HG03066 (cell line): ENCODE data around the gene PDLIM7.
"Not testable (repeated sequence)": the region's sequence is repeated elsewhere in the genome, so short reads cannot be mapped to it uniquely, and the experiment has no call there.

Source experiments
- ATAC-seq: cut with Tn5 transposase; IDR thresholded peaks from one replicate; pipeline ENCODE4 v1.9.1; 2021; ENCODE audit warnings: low read depth; ENCODE audit not compliant: unreplicated experiment

PDLIM7 gene

DNA sequence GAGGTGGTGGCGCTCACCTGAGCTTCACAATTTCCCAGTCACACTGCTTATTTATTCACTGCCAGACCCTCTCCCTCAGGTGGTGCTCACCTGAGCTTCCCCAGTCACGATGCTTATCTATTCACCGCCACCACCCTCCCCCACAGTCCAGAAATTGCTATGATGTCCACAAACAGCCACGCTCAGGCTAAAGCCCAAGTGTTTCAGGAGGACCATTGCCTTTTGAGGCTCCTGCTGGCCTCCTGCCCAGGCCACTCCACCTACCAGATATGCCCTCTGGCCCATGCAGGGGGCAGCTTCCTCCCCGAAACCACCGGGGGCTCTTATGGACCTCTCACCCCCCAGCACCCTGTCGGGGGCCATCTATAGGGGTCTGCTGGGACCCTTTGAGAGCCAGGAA lies 4.6 kb downstream of the PDLIM7 start:
- no peak for ATAC-seq

DNA sequence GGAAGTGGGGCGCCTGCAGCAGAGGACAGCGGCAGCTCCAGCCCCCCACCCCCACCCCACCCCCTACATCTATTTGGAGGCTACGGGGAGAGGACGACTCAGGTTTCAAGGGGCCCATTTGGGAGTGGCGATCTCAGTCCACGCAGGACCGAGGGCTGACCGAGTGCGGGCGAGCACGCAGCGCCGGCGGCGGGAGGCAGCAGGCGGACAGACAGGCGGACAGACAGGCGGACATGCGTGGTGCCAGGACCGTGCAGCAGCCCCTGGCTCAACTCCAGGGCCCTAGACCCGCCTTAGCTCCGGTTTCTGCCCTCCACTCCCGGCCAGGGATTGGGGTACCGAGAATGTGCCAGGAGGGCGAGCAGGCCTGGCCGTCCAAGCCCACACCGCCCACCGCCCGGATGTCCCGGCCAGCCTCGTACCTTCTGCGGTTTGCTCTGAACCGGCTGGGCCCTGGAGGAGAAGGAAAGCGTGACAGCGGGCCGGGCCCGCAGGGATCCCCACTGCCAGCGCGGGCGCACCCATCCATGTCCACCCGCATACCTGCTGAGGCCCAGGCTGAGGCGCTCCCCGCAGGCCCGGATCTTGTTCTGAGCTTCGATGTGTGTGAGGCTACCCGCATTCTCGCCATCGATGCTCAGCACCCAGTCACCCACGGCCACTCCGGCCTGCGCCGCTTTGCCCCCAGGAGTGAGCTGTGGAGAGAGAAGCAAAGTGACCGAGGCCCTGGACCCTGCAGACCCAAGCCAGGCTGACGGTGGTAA lies 5.2 kb downstream of the PDLIM7 start:
- ATAC-seq = no peak

DNA sequence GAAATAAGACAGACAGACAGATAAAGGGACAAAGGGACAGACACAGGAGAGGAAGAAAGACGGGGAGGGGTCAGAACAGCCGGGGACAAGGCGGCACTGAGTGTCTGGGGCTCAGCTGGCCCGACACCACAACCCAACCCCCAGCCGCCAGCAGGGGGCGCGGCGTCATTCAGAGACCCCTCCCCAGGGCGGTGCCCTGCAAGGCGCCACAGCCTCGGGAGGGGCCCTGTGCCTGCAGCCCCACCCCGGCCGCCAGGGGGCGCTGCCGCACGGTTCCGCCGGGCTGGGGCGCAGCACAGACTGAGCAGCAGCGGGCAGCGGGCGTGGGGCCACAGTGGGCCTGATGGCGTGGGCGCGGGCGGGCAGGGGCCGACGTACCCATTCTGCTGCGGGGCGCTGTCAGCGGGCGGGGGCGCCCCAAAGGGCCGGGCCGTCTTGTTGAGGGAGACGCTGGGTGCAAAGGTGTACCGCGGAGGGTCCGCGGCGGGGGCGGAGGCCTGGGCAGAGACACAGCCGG lies 5.9 kb downstream of the PDLIM7 start:
- no peak for ATAC-seq

DNA sequence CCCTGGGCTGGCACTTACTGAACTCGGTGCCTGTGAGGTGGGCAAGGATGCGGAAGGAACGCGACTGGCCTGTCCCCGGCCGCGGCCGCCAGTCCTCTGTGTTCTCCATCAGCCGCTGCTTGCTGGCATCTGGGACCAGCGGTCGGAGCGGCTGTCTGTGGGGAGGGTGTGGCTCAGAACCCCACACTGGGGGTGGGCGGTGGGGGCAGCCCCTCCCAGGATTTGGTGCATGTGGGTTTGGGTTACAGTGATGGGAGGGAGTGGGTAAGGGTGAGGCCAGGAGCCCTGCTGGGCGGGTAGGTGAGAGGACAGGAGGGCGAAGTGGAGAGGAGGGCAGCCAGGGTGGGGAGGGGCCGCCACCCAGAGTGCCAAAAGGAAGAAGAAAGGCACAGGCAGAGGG lies 6.4 kb downstream of the PDLIM7 start:
- no peak for ATAC-seq

DNA sequence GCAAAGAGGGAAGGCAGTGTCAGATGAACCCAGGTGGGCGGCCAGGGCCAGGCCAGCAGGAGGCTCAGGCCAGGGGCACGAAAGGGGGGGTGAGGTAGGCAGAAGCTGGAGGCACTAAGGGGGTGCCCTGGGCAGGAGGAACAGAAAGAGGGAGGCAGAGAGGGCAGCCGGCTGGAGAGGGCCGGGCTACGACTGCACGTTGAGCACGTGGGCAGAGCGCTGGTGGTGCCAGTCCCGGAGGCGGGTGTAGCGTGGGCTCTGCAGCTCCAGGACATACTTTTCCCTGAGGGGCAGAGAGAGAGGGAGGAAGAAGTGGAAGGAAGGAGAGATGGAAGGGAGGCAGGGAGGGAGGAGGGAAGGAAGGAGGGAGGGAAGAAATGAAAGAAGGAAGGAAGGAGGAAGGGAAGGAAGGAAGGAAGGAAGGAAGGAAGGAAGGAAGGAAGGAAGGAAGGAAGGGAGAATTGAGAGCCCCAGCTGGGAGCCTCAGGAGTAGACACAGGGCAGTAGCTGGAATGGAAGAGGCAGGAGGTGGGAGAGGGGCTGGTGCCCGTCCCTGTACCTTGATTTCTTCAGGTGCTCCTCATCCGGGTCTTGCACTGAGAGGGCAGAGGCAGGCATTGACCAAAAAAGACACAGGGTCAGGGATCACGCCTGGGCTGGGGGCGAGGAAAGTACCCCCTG lies 7.0 kb downstream of the PDLIM7 start:
- no peak for ATAC-seq

DNA sequence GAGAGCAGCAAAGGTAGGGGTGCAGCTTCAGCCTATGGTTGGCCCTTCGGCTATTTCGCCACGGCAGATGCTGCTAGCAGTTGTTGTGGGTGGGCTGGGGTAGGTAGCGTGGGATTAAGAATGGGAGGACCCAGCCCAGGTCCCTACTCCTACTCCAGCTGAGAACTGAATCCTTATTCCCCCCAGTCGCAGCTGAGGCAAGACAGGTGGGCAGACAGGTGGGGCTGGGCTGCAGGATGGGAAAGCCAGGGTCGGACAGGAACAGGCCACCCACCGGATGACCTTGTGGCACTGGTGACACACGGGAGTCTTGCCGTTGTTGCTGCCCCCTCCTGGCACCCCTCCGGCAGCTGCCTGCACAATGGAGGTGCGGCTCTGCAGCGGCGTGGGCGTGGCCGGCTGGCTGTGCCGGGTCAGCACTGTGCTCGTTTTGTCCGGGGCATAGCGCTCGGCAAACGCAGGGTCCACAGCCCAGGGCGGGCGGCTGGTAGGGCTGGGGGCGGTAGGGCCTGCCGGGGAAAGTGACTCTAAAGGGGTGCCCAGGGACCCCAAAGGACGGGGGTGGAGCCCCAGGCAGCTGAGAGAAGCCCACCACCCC lies 8.2 kb downstream of the PDLIM7 start:
- ATAC-seq = no peak

DNA sequence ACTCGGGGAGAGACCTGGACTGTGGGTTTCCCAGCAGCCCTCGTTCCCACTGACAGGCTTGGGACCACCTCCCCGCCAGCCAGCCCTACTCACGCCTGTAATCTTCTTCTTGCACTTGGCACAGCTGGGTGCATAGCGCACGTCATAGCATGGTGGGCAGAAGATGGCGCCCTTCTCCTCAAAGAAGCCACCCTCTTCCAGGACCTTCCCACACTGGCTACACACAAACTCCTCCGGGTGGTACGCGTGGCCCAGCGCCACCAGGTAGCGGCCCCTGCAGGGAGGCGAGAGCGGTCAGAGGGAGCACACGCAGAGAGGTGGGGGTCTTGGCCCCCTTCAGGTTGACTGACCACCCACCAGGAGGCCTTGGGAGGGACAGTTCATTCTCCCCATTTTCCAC lies 9.4 kb downstream of the PDLIM7 start:
- ATAC-seq = no peak

DNA sequence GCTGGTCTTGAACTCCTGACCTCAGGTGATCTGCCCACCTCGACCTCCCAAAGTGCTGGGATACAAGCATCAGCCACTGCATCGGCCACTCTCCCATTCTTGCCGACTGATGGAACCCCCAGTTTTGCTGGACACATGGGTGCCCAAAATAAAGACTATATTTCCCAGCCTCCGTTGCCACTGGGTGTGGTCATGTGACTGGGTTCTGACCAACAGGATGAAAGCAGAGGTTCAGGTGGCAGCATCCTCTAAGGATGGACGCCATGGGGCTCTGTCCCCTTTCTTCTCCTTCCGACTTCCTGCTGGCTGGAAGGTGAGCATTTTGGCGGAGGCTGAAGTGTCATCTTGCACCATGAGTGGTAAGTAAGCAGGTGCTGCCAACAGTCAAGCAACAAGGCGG lies 10.3 kb downstream of the PDLIM7 start:
- ATAC-seq = no peak

DNA sequence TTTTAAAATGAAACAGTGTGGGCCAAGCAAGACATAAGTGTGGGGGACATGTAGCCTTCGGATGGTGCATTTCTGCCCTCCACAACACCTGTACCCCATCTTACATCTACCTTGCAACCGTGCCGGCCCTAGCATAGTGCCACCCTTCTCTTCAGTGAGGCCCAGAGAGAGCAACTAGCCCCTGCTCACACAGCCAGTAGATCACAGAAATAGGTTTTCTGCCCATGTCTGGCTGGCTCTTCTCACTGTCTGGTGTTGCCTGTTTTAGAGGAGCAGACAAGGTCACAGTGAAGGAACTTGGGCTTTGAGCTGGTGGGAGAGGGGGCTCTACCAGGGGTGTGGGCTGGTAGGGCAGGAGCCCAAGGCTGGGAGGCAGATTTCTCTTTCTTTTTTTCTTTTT lies 11.1 kb downstream of the PDLIM7 start:
- no peak for ATAC-seq

DNA sequence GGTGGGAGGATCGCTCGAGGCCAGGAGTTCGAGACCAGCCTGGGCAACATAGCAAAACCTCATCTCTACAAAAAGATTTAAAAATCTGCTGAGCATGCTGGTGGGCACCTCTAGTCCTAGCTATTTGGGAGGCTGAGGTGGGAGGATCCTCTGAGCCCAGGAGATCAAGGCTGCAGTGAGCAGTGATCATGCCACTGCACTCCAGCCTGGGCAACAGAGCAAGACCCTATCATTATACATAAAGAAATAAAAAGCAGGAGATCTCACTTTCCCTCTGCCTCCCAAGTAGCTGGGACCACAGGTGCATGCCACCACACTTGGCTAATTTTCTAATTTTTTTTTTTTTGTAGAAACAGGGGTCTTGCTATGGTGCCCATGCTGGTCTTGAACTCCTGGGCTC lies 11.7 kb downstream of the PDLIM7 start:
- not testable (repeated sequence) for ATAC-seq

DNA sequence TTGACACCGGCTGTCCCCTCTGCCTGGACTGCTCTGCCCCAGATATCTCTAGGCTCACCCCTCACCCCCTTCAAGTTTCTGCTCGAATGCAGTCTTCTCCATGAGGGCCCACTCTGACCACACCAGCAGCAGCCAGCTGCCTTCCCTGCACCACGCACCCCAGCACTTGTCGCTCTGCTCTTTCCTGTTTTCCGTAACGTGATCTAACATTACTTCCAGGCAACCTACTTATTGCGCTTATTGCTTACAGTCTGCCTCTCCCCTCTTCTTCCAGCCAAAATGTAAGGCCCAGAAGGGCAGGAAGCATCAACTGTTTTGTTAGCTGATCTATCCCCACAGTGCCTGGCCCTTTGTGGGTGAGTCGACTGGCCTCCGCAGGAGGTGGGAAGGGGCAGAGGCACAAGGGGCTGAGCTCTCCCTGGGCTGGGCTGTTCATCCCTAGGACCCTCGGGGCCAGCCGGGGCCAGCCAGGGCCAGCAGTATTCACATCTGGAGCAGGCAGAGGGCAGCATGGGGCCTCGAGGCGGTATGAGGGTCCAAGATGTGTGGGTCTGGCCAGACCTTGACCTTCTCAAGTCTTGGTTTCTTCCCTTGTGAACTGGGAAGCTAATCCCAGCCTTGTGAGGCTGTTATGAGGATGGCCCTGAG lies 12.4 kb downstream of the PDLIM7 start:
- no peak for ATAC-seq

DNA sequence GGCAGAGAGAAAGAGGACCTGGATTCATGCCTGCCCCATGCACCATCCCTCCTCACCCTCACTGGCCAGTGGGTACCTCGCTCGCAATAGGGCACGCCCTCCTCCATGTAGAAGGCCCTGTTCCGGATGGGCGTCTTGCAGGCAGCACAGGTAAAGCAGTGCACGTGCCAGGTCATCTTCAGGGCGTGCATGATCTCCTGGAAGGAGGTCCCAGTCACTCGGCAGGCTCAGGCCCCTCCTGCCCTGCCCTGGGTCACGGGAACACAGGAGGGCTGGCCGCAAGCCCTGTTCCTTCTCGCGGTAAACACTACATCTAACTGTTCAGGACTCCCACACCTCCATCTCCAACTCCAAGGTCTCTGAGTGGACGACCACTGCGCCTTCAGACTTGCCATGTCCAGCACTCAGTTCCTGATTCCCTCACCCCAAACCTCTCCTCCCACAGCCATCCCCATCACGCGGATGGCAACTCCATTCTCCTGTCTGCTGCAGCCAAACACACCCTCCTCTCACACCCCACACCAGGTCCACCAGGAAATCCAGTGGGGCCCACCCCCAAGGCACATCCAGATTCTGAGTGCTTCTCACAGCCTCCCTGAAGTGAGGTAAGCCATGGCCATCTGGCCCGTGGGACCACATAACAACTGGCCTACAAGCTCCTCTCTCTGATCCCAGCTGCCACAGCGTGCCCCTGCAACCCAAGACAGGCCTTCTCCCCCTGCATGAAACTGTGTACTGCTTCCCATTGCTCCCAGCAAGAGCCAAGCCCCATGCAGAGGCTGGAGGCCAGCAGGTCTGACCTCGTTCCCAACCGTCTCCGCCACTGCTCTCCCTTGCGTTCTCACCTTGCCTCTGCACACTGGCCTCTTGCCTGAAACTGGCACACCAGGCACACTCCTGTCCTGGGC lies 13.2 kb downstream of the PDLIM7 start:
- ATAC-seq = no peak

DNA sequence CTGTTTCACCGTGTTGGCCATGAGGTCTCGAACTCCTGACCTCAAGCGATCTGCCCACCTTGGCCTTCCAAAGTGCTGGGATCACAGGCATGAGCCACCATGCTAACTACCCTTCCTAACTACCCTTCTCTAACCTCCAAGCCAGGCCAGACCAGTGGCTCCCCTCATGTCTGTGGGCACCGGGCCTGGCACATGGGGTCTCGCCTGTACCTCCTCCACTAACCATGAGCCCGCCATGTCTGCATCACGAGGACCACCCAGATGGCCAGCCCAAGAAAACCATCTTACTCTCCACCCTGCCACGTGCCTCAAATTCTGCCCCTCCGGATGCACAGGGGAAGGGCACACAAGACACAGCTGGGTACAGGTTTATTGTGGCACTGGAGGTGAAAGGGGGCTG lies 14.4 kb downstream of the PDLIM7 start:
- no peak for ATAC-seq

DNA sequence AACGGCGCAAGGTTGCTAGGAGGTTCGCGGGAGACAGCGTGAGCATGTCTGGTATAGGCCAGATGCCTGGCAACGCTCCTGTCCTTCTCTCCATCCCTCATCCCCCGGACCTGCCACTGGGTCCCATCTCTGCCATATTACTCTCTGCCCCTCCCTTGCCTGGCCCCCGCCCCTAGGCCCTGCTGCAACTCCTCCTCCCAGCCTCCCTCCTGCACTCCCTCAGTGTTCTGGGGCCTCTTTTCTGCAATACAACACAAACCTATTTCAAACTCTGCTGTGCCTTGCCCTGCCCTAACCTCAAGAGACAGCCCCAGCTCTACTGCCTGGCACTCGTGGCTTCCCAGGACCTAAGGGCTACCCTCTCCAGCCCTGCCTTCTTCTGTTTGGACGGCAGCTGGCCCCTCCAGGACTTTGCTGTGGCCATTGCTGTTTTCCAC lies 15.0 kb downstream of the PDLIM7 start:
- no peak for ATAC-seq

DNA sequence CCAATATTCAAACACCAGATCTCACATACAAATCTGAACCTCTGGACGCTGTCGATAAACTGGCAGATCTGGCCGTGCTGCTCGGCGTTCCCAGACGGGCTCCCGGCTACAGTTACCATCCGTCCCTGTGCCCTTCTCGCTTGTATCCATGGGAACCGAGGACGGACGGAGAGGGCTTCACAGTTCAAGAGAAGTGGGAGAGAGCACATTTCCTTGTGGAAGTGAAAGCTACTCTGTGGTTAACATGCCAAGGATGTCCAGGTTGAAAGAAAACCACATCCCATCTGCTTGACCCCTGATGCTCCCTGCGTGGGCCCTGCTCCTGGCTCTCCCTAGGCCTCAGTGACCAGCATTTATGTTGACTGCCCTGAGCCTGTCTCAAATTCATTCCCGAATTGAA lies 17.6 kb downstream of the PDLIM7 start:
- no peak for ATAC-seq

DNA sequence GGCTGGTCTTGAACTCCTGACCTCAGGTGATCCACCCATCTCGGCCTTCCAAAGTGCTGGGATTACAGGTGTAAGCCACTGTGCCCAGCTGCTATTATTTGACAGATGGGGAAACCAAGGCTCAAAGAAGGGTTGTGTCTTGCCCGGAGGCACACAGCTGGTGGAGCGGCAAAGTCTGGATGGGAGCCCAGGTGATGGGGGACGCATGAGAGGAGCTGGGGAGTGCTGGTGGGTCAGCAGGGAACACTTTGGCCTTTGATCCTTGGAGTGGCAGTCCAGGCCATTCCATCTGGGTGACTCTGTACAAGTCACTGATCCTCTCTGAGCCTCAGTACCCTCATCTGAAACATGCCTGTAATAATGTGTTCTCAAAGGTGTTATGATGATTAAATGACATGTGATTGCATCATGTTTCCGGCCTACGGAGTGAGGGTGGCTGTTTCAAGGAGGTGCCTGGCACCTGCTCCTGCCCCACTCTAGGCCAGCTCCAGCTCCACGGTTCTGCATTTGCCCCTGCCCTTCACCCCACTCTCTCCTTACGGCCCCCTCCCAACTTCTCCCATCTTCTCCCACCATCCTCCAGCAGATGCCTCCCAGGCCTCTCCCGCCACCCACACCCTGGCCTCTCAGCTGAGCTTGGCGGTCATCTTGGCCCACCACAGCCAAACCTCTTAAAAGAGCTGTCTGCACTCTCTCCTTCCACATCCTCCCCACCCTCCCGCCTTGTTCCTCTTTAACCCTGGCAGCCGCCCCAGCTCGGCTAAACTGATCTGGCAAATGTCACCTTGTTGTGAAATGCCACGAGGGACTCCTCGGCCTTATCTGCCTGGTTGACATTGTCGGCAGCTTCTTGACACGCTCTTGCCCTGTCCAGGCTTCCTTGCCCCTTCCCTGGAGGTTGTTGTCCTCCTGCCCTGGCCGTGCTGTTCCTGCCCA lies 18.4 kb downstream of the PDLIM7 start:
- ATAC-seq = no peak

DNA sequence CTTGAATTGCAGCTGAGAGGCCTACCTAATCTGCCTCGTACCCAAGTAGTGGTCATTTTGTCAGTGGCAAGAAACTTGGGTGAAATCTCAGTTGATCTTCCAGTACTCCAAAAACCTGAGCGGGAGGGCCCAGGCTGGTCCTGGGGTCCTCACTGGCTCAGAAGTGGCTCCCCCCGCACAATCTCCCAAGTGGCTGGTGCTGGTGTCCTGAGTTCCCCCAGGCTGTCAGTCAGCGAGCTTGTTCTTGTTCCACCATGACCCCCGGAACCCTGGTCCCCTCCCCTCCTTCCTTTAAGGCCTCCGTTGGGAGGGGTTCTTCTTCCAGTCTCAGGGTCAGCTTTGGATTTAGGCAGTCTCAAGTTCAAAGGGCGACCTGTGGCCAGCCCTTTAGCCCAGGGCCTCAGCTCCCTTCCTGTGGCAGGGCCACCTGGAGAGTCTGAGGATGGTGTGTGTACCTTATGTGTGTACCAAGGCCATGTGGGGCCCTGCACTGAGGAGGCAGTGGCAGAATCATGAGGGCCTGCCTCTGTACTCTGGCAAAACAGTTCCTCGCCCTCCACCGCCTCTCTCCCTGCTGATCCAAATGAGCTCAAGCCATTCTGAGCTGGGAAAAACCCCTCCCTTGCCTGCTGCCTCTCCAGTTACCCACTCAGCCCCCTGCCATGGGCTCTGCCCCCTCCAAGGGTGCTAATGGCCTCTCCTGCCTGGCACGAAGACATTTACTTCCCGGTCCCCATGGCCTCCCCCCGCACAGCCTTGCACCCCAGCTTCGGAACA lies 19.5 kb downstream of the PDLIM7 start:
- no peak for ATAC-seq

DNA sequence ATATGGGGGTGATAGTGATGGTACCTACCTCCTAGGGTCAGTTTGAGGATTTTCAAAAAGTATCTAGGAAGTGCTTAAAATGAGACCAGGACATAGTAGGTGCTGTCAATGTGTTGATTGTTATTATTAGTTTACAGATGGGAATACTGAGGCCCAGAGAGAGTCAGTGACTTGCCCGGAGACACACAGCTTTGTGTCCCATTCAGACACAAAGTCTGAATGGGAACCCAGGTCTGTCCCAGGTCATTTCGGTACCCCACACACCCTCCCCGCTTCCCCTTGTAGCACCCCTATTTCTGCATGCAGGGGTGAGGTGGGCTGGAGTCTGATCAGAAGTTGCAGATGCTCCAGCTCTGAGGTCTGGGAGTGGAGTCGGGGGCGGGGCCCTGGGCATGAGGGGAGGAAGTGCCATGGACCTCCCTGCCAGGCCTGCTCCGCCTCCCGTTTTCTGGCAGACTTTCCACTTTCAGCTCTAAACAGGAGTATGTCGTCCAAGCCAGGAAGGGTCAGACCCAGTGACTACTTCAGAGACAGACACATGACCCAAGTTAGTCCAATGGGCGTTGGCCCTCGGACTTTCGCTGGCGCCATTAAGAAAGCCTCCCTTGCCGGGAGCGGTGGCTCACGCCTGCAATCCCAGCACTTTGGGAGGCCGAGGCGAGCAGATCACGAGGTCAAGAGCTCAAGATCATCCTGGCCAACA lies 20.7 kb downstream of the PDLIM7 start:
- no peak for ATAC-seq
